Fibroblast of lung (primary cell): ENCODE results near the gene MTRR.

Experiments used
- CTCF ChIP-seq, 2 donors: IDR thresholded peaks in 1 of 2; conservative IDR thresholded peaks in 1 of 2; 1 replicate in 1 of 2; 2 replicates in 1 of 2; pipeline ENCODE4 v1.5.1; 2011 to 2012; ENCODE audit warnings: low read length in 2 of 2, control low read depth in 1 of 2, inconsistent platforms in 1 of 2, low read depth in 1 of 2, mild to moderate bottlenecking in 1 of 2
- EZH2 ChIP-seq: IDR thresholded peaks from 2 replicates; pipeline ENCODE4 v1.5.1; 2012; ENCODE audit warnings: low read length, control low read depth, mild to moderate bottlenecking; ENCODE audit errors: missing control alignments

- TF ChIP-seq CTCF (conservative IDR thresholded peaks at IDR 0.05 in 1 of 2, IDR thresholded peaks at IDR 0.05 in 1 of 2; ENCODE audit: low read depth in 1 of 2, low read length in 2 of 2) (no peak), EZH2 (no peak)
These were observed 23.4 kb upstream of the MTRR start for GRCh38 chr5:7845557-7845956.
